Lung (tissue), 12 donors: ENCODE measurements around the gene WNT7B. TPM values are rescaled to one million over a fixed set of nuclear protein-coding genes. Genes with fewer than 3 reads are reported as not detected.

Experiments
- ATAC-seq: fragments of 200-7000 bp; cut with Tn5 transposase; one replicate; pipeline ENCODE4 v1.9.1; 2020; ENCODE audit warnings: moderate number of reproducible peaks; ENCODE audit not compliant: insufficient read depth, low FRiP score
- DNase-seq, 3 donors: peaks; one replicate each; pipeline ENCODE4 v3.0.0-alpha.2; 2013 to 2017
- H3K27ac ChIP-seq, 2 donors: one replicate each; pipeline ENCODE4 v1.5.1; 2013; ENCODE audit warnings: mild to moderate bottlenecking in 2 of 2, moderate library complexity in 2 of 2, control low read depth in 1 of 2, inconsistent platforms in 1 of 2, low read depth in 1 of 2, low read length in 1 of 2
- H3K27me3 ChIP-seq, 3 donors: one replicate each; pipeline ENCODE4 v1.5.1; 2013; ENCODE audit warnings: low read length in 2 of 3; ENCODE audit not compliant: control insufficient read depth in 3 of 3, insufficient read depth in 3 of 3
- H3K36me3 ChIP-seq, 4 donors: one replicate each; pipeline ENCODE4 v1.5.1; 2013; ENCODE audit warnings: low read length in 4 of 4, mild to moderate bottlenecking in 1 of 4, moderate library complexity in 1 of 4; ENCODE audit not compliant: control insufficient read depth in 4 of 4, insufficient read depth in 4 of 4
- H3K4me1 ChIP-seq, 5 donors: one replicate each; pipeline ENCODE4 v1.5.1; 2013; ENCODE audit warnings: low read length in 5 of 5, mild to moderate bottlenecking in 2 of 5, moderate library complexity in 1 of 5; ENCODE audit not compliant: control insufficient read depth in 5 of 5, insufficient read depth in 5 of 5
- H3K4me3 ChIP-seq: one replicate; pipeline ENCODE4 v1.5.1; 2013; ENCODE audit warnings: mild to moderate bottlenecking, control low read depth, moderate library complexity
- H3K9ac ChIP-seq, 2 donors: one replicate each; pipeline ENCODE4 v1.5.1; 2013; ENCODE audit warnings: low read length in 2 of 2, control low read depth in 1 of 2; ENCODE audit not compliant: insufficient read depth in 1 of 2
- H3K9me3 ChIP-seq, 4 donors: one replicate each; pipeline ENCODE4 v1.5.1; 2013; ENCODE audit warnings: low read length in 3 of 4, mild to moderate bottlenecking in 1 of 4, moderate library complexity in 1 of 4; ENCODE audit not compliant: control insufficient read depth in 4 of 4, insufficient read depth in 3 of 4
- WGBS, 2 donors: extraction: QIAGEN DNeasy Blood & Tissue Kit; methylation state at CpG; one replicate each; pipeline ENCODE4 v1.1.7; 2013; 5-methylcytosine and 5-hydroxymethylcytosine counted together
- polyA plus RNA-seq, 2 donors: library from polyadenylated mRNA; stranded (reverse); fragments of 200-250 nt; gene quantifications; one replicate each; pipeline ENCODE4 v1.2.1, GENCODE V29; 2013
- total RNA-seq, 2 donors: library from RNA; depleted of rRNA in 1 of 2; stranded (reverse); fragments of >200 nt in 1 of 2; gene quantifications; one replicate each; pipeline ENCODE4 v1.2.1, GENCODE V29; 2014 to 2021
- TF ChIP-seq, protein P1 (sequence below): IDR thresholded peaks from 2 replicates; pipeline ENCODE4 v1.5.1; 2012; ENCODE audit warnings: mild to moderate bottlenecking; ENCODE audit errors: control extremely low read depth, extremely low read depth
- donor health status: control.
- donor health status: control.
- donor health status: Bipolar disorder and iron deficiency.
- donor health status: healthy.
- donor health status: DM: yes; HTN: yes; CAD: no.

The WNT7B gene
- total and polyA plus RNA-seq, 4 donors, result 3.5 to 12.5 (median 6.5) TPM

DNA sequence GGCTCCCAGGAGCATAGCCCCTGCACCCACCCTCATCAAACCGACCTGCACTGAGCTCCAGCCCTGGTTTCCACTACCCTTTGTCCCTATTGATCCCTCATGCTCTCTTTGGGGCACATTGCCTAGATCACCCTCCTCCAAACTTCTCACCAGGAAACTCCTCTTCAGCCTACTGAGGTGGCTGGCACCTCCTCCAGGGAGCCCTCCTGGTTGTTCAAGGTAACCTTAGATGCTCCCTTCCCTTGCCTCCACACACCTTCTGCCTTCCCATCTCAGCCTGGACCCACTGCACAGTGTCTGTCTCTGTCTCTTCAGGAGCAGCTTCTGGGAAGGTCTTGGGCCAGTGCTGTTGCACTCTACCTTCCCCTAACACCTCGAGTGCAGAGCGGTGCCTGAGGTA, 15.8 kb upstream of the WNT7B start:
- Histone ChIP-seq H3K27ac (no peak overlapping the region), H3K4me3 (no peak overlapping the region), H3K9ac (no peak overlapping the region), H3K9me3 (no peaks in the 10 kb centered on the region), H3K4me1 (peaks cover 3 to 19% (median 10%) of the 10 kb centered on the region in 5 donors), H3K27me3 (no peaks in the 10 kb centered on the region), H3K36me3 (no peaks in the 10 kb centered on the region)
- ATAC-seq (no peak), DNase-seq (no peak)
- TF ChIP-seq, protein P1, sequence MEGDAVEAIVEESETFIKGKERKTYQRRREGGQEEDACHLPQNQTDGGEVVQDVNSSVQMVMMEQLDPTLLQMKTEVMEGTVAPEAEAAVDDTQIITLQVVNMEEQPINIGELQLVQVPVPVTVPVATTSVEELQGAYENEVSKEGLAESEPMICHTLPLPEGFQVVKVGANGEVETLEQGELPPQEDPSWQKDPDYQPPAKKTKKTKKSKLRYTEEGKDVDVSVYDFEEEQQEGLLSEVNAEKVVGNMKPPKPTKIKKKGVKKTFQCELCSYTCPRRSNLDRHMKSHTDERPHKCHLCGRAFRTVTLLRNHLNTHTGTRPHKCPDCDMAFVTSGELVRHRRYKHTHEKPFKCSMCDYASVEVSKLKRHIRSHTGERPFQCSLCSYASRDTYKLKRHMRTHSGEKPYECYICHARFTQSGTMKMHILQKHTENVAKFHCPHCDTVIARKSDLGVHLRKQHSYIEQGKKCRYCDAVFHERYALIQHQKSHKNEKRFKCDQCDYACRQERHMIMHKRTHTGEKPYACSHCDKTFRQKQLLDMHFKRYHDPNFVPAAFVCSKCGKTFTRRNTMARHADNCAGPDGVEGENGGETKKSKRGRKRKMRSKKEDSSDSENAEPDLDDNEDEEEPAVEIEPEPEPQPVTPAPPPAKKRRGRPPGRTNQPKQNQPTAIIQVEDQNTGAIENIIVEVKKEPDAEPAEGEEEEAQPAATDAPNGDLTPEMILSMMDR, result no peak
- WGBS, 2 donors, result 83 to 93% methylated on average over 3 of the region's 3 CpGs

DNA sequence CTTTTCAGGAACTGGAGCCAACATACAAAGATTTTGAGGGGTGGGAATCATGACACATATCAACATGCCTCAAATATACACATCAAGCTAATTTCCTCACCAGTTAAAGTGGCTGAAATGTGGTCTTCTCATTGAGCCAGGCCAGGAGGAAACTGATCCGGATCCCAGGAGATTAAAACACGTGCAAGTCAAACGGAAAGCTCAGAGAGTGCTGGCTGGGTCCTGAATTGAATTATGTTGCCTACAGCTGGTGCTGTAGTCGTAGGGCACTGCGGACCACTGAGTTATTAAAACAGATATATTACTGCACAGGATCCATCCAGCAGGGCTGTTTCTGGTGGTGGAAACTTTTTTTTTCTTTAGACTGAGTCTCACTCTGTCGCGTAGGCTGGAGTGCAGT, 14.1 kb upstream of the WNT7B start:
- TF ChIP-seq, protein P1, result no peak
- Histone ChIP-seq H3K4me1 (peaks cover 0 to 9% (median 5%) of the 10 kb centered on the region in 5 donors), H3K4me3 (no peak overlapping the region), H3K36me3 (no peaks in the 10 kb centered on the region), H3K27ac (no peak overlapping the region), H3K27me3 (no peaks in the 10 kb centered on the region), H3K9me3 (peaks cover 0 to 4% (median 0%) of the 10 kb centered on the region in 4 donors), H3K9ac (no peak overlapping the region)
- DNase-seq (no peak), ATAC-seq (no peak)
- WGBS, 2 donors, result 88 to 91% methylated on average over 7 of the region's 7 CpGs

DNA sequence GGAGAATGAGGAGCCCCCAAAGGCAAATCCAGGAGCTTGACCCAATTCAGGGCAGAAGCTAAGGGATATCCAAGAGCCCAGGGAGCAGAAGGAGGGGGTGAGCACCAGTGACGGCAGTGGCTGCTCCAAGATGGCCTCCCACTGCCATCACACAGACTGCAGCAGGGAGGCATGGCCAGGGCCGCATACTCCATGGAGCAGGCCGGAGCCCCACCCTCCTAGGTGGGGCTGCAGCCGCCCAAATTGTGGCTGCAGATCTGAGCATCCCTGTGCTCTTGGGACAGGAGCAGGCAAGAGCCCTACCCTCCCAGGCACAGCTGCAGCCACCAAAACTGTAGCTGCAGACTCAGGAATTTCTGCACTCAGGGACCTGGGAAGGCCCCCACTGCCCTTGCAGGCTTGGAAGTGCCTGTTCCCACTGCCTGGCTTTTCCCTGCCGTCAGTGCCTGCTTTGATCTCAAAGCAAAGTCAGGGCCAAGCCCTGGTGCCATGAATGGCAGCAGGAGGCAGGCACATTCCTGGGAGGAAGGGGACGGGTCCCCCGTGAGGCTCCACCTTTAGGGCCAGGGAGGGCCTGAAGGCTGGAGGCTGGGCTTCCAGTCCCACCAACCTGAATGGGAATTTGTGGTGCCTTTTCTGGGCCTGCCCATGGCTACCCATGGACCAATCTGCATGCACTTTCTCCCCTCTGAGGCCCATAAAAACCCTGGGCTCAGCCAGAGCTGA, 10.3 kb upstream of the WNT7B start:
- Histone ChIP-seq H3K27ac (no peak overlapping the region), H3K4me1 (no peaks in the 10 kb centered on the region), H3K36me3 (no peaks in the 10 kb centered on the region), H3K9me3 (peaks cover 0 to 14% (median 4%) of the 10 kb centered on the region in 4 donors), H3K4me3 (no peak overlapping the region), H3K9ac (no peak overlapping the region), H3K27me3 (no peaks in the 10 kb centered on the region)
- WGBS, 2 donors, result 93 to 94% methylated on average over 7 of the region's 7 CpGs
- ATAC-seq (no peak), DNase-seq (no peak)
- TF ChIP-seq, protein P1, result no peak
